CD1c-positive myeloid dendritic cell (primary cell): Measurements from ENCODE around the gene LDLRAD2.
A peak's percentile ranks its signal among the peaks of the same experiment; 100 is the strongest.

ENCODE experiments used
- DNase-seq: peaks from one replicate; pipeline ENCODE4 v3.0.0-alpha.2; 2016; ENCODE audit errors: extremely low spot score

LDLRAD2 gene

GRCh38 chr1:21842606-21843162 lies 30.6 kb downstream of the LDLRAD2 start:
- no peak for DNase-seq

- DNase-seq = no peak
Measured at GRCh38 chr1:21843208-21843607, 31.1 kb downstream of the LDLRAD2 start.

- DNase-seq = no peak
Measured at GRCh38 chr1:21843996-21844395, 31.9 kb downstream of the LDLRAD2 start.

GRCh38 chr1:21845646-21846641 lies 33.9 kb downstream of the LDLRAD2 start:
- no peak for DNase-seq

GRCh38 chr1:21847223-21848205 lies 35.4 kb downstream of the LDLRAD2 start:
- DNase-seq = no peak

GRCh38 chr1:21848524-21849174 lies 36.6 kb downstream of the LDLRAD2 start:
- DNase-seq = no peak

GRCh38 chr1:21849909-21850576 lies 38.0 kb downstream of the LDLRAD2 start:
- no peak for DNase-seq

- no peak for DNase-seq
Measured at GRCh38 chr1:21851430-21852250, 39.6 kb downstream of the LDLRAD2 start.

- peak; percentile 38 for DNase-seq
Measured at GRCh38 chr1:21852282-21853130, 40.4 kb downstream of the LDLRAD2 start.

- DNase-seq = no peak
Measured at GRCh38 chr1:21853131-21853427, 41.0 kb downstream of the LDLRAD2 start.

- DNase-seq = no peak
Measured at GRCh38 chr1:21854090-21854750, 42.2 kb downstream of the LDLRAD2 start.

- DNase-seq = no peak
Measured at GRCh38 chr1:21854751-21855131, 42.7 kb downstream of the LDLRAD2 start.

- no peak for DNase-seq
Measured at GRCh38 chr1:21855257-21856096, 43.4 kb downstream of the LDLRAD2 start.

- DNase-seq = no peak
Measured at GRCh38 chr1:21857142-21857839, 45.2 kb downstream of the LDLRAD2 start.

GRCh38 chr1:21857840-21858670 lies 46.0 kb downstream of the LDLRAD2 start:
- DNase-seq = no peak

GRCh38 chr1:21859669-21860179 lies 47.7 kb downstream of the LDLRAD2 start:
- DNase-seq = no peak
